GM18858 (cell line): ENCODE results near the gene GEMIN4.
"Not testable (repeated sequence)": the region's sequence is repeated elsewhere in the genome, so short reads cannot be mapped to it uniquely, and the experiment has no call there.

Experiments
- ATAC-seq: cut with Tn5 transposase; IDR thresholded peaks from one replicate; pipeline ENCODE4 v1.9.1; 2021; ENCODE audit not compliant: unreplicated experiment

GEMIN4 gene

GRCh38 chr17:704111-704864, 47.8 kb downstream of the GEMIN4 start:
- no peak for ATAC-seq

GRCh38 chr17:703081-703875, 48.8 kb downstream of the GEMIN4 start:
- ATAC-seq: no peak

GRCh38 chr17:700504-701094, 51.5 kb downstream of the GEMIN4 start:
- no peak for ATAC-seq

GRCh38 chr17:699345-699744, 52.7 kb downstream of the GEMIN4 start:
- no peak for ATAC-seq

GRCh38 chr17:698096-698495, 54.0 kb downstream of the GEMIN4 start:
- not testable (repeated sequence) for ATAC-seq

- ATAC-seq: no peak
Measured at GRCh38 chr17:697682-698081, 54.4 kb downstream of the GEMIN4 start.

GRCh38 chr17:696369-696768, 55.7 kb downstream of the GEMIN4 start:
- ATAC-seq: no peak
